Heart left ventricle (tissue), 16 donors: ENCODE results near the gene SH3PXD2A. TPM values are rescaled to one million over a fixed set of nuclear protein-coding genes. Genes with fewer than 3 reads are reported as not detected.
"Not testable (repeated sequence)": the region's sequence is repeated elsewhere in the genome, so short reads cannot be mapped to it uniquely, and the experiment has no call there.

Experiments
- ATAC-seq, 4 donors: fragments of 200-7000 bp; cut with Tn5 transposase; one replicate each; pipeline ENCODE4 v1.9.1; 2020 to 2022; ENCODE audit warnings: moderate library complexity in 4 of 4, mild to moderate bottlenecking in 3 of 4, moderate number of reproducible peaks in 1 of 4
- DNase-seq, 5 donors: peaks; one replicate each; pipeline ENCODE4 v3.0.0-alpha.2; 2020
- H3K27ac ChIP-seq, 12 donors: fragments of 200-600 bp; sonication (generic) in 4 of 12; one replicate each; pipeline versions ENCODE4 v1.5.0 to v1.8.0; 2016 to 2022; ENCODE audit warnings: mild to moderate bottlenecking in 2 of 12
- H3K27me3 ChIP-seq, 9 donors: fragments of 200-600 bp; sonication (generic) in 2 of 9; one replicate each; pipeline versions ENCODE4 v1.5.1 to v1.8.0; 2016 to 2022; ENCODE audit warnings: mild to moderate bottlenecking in 3 of 9
- H3K36me3 ChIP-seq, 9 donors: fragments of 200-600 bp; sonication (generic) in 2 of 9; one replicate each; pipeline versions ENCODE4 v1.5.0 to v1.8.0; 2018 to 2022; ENCODE audit warnings: mild to moderate bottlenecking in 2 of 9
- H3K4me1 ChIP-seq, 12 donors: fragments of 200-600 bp; sonication (generic) in 4 of 12; one replicate each; pipeline versions ENCODE4 v1.5.0 to v1.8.0; 2016 to 2022; ENCODE audit warnings: mild to moderate bottlenecking in 3 of 12
- H3K4me3 ChIP-seq, 12 donors: fragments of 200-600 bp; sonication (generic) in 4 of 12; one replicate each; pipeline versions ENCODE4 v1.5.0 to v1.8.0; 2017 to 2022; ENCODE audit warnings: mild to moderate bottlenecking in 9 of 12, moderate library complexity in 4 of 12
- H3K9me3 ChIP-seq, 12 donors: fragments of 200-600 bp; sonication (generic) in 4 of 12; one replicate each; pipeline versions ENCODE4 v1.5.0 to v1.8.0; 2016 to 2022; ENCODE audit warnings: mild to moderate bottlenecking in 1 of 12
- POLR2A ChIP-seq, 2 donors: fragments of 450-650 bp; IDR thresholded peaks; one replicate each; pipeline ENCODE4 v1.6.1; 2017; ENCODE audit warnings: antibody characterized with exemption in 2 of 2, mild to moderate bottlenecking in 2 of 2, moderate library complexity in 2 of 2
- WGBS, 4 donors: extraction: QIAGEN DNeasy Blood & Tissue Kit in 2 of 4; methylation state at CpG; one replicate each; pipeline versions ENCODE4 v1.1.5 to v1.1.7; 2013 to 2018; 5-methylcytosine and 5-hydroxymethylcytosine counted together
- intact Hi-C, 10 donors: fragments of 100-400 bp; cut with DNase I; formaldehyde crosslinking; loops; one replicate each; pipeline versions ENCODE4 v1.11.1 to v1.14.2; 2022
- polyA plus RNA-seq, 2 donors: library from polyadenylated mRNA; stranded (reverse); fragments of 200-250 nt; gene quantifications; one replicate each; pipeline ENCODE4 v1.2.3, GENCODE V29; 2013
- total RNA-seq, 9 donors: library from RNA; depleted of rRNA in 2 of 9; stranded (reverse); fragments of >200 nt in 2 of 9; fragmentation: NEBNext Ultra II Directional in 3 of 9; extraction: Animal tissue kit (Norgen Biotek cat#: 25700) in 3 of 9; gene quantifications; one replicate each; pipeline versions ENCODE4 v1.1.0 to v1.2.4, GENCODE V29; 2016 to 2023
- TF ChIP-seq, protein P1 (sequence below), 12 donors: fragments of 200-600 bp; sonication (generic) in 4 of 12; IDR thresholded peaks; one replicate each; pipeline versions ENCODE4 v1.5.0 to v1.8.0; 2018 to 2022; ENCODE audit warnings: antibody characterized with exemption in 12 of 12, mild to moderate bottlenecking in 5 of 12
- donor health status: ischemic (EF 13 %, LVEDD 7.1; RV severe dilation, severe dysfunction).
- donor health status: healthy with polysubstance abuse.
- donor health status: DM: no; HTN: yes; CAD: no.
- donor health status: DM: no; HTN: no; CAD: no.
- donor health status: ischemic (EF 25% LVEDD 6.9; RV normal size, moderate dysfunction).
- donor health status: ischemic (EF 25% LVEDD 5.7; RV mildly dilated, moderate dysfunction).
- donor health status: healthy.
- donor health status: DM: yes; HTN: yes; CAD: no.
- donor health status: ischemic (EF 35%, LVEDD 5.7; RV mildly dilated, moderate dysfunction).
- donor health status: nonischemic (EF 11% LVEDD 7.7; RV severe dilation, severe dysfunction).
- donor health status: DM: yes; HTN: yes; CAD: no.
- donor health status: PGD.
- donor health status: ischemic (EF 29% LVEDD 5.4; RV normal size, mild dysfunction).
- donor health status: nonischemic (EF 23%, LVEDD 6.1; RV moderate dilation, normal function).

SH3PXD2A gene
- total and polyA plus RNA-seq, 11 donors, result 11.8 to 43.4 (median 31.1) TPM

DNA sequence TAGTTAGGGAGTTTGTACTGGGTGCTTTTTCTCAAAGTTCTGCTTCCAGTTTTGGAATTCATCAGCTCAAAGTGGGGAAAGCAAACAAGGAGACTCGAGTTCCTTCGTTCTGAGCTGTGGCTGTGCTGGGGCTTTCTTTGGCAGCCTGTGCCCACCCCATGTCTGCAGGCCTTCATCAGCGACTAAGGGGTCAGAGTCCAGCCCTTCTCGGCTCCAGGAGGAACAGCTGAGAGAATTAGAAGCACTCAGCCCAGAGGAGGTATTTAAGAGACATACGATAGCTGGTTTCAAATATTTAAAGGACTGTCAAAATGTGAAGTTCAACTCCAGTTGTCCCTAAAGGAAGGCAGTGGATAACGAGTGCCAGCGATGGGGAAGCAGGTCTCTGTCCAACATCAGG lies 41.3 kb downstream of the SH3PXD2A start:
- Histone ChIP-seq H3K4me1 (peaks cover 0 to 43% (median 21%) of the 10 kb centered on the region in 12 donors), H3K9me3 (no peaks in the 10 kb centered on the region), H3K4me3 (no peak overlapping the region), H3K27me3 (no peaks in the 10 kb centered on the region), H3K36me3 (no peaks in the 10 kb centered on the region), H3K27ac (no peak overlapping the region)
- ATAC-seq, result no peak
- WGBS, 4 donors, result 80 to 85% (median 83%) methylated on average over 7 of the region's 7 CpGs
- no peak for DNase-seq
- intact Hi-C loops, result no loop called here
- TF ChIP-seq, protein P1, sequence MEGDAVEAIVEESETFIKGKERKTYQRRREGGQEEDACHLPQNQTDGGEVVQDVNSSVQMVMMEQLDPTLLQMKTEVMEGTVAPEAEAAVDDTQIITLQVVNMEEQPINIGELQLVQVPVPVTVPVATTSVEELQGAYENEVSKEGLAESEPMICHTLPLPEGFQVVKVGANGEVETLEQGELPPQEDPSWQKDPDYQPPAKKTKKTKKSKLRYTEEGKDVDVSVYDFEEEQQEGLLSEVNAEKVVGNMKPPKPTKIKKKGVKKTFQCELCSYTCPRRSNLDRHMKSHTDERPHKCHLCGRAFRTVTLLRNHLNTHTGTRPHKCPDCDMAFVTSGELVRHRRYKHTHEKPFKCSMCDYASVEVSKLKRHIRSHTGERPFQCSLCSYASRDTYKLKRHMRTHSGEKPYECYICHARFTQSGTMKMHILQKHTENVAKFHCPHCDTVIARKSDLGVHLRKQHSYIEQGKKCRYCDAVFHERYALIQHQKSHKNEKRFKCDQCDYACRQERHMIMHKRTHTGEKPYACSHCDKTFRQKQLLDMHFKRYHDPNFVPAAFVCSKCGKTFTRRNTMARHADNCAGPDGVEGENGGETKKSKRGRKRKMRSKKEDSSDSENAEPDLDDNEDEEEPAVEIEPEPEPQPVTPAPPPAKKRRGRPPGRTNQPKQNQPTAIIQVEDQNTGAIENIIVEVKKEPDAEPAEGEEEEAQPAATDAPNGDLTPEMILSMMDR (IDR thresholded peaks at IDR 0.05), result no peak
- TF ChIP-seq POLR2A (IDR thresholded peaks at IDR 0.05), result no peak

DNA sequence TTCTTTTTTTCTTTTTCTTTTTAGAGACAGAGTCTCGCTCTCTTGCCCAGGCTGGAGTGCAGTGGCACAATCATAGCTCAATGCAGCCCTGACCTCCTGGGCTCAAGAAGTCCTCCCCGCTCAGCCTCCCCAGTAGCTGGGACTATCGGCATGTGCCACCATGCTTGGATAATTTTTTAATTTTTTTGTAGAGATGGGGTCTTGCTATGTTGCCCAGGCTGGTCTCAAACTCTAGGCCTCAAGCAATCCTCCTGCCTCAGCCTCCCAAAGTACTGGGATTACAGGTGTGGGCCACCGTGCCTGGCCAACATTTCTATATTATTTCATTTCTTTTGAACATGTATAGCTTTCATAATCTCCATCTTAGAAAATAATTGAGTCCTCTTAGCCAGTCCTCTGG lies 42.1 kb downstream of the SH3PXD2A start:
- ATAC-seq, H3K27me3 ChIP-seq, H3K36me3 ChIP-seq, DNase-seq, H3K27ac ChIP-seq, H3K9me3 ChIP-seq, intact Hi-C loops, H3K4me3 ChIP-seq: not testable (repeated sequence)
- H3K4me1 ChIP-seq, result peaks cover 0 to 43% (median 20%) of the 10 kb centered on the region in 12 donors
- WGBS, 4 donors, result 95 to 98% (median 97%) methylated on average over 4 of the region's 4 CpGs

DNA sequence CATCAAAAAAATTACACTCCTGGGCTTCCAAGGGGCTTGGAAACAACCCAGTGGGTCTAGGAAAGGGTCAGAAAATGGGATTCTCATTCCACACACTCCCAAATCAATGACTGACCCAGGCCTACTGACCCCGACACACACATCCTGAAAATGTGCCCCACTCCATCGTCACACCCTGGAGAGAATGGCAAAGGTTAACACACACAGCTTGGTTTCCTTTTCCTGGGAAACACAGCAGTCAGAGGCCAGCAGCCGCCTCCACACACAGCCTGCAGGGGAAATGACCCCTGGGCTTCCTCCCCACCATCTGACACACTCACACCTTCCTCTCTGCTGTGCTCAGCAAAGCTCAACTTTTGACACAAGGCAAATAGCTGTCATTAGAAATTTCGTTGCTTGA lies 42.9 kb downstream of the SH3PXD2A start:
- TF ChIP-seq POLR2A (IDR thresholded peaks at IDR 0.05), result no peak
- TF ChIP-seq, protein P1 (IDR thresholded peaks at IDR 0.05), result no peak
- peak in 3 of 4 donors; percentile 32 to 67 (median 54) for ATAC-seq
- H3K9me3 ChIP-seq, result no peaks in the 10 kb centered on the region
- 54 to 67% (median 62%) methylated on average over 4 of the region's 4 CpGs for WGBS, 4 donors
- peaks cover 0 to 47% (median 21%) of the 10 kb centered on the region in 12 donors for H3K4me1 ChIP-seq
- no peak overlapping the region for H3K27ac ChIP-seq
- no peaks in the 10 kb centered on the region for H3K36me3 ChIP-seq
- peak in 1 of 5 donors; percentile 33 for DNase-seq
- H3K27me3 ChIP-seq, result no peaks in the 10 kb centered on the region
- no peak overlapping the region for H3K4me3 ChIP-seq
- intact Hi-C loops, result no loop called here

DNA sequence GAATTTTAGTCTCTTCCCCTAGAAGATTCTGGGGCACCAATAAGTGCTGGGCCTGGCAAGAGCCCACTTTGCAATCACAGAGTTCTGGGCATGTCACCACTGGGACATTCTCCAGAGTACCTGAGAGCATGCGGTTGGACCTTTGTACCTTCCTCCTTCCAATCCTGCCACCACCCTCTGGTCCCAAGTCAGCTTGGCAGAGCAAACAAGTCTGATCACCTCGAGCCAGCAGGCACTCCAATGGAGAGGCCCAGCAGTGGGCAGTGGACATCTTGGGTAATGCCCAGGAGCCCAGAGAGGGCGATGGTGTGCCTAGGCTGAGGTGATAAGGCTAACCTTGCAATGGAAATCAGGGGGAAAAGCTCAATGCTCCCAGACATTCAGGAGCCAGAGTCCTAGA lies 43.4 kb downstream of the SH3PXD2A start:
- Histone ChIP-seq H3K27me3 (no peaks in the 10 kb centered on the region), H3K4me3 (no peak overlapping the region), H3K36me3 (no peaks in the 10 kb centered on the region), H3K9me3 (no peaks in the 10 kb centered on the region), H3K27ac (no peak overlapping the region), H3K4me1 (peaks cover 0 to 51% (median 22%) of the 10 kb centered on the region in 12 donors)
- TF ChIP-seq POLR2A (IDR thresholded peaks at IDR 0.05), result no peak
- TF ChIP-seq, protein P1 (IDR thresholded peaks at IDR 0.05), result no peak
- intact Hi-C loops, result no loop called here
- ATAC-seq (peak in 2 of 4 donors; percentile 24 to 36), DNase-seq (no peak)
- WGBS, 4 donors, result 53 to 63% (median 58%) methylated on average over 3 of the region's 3 CpGs

DNA sequence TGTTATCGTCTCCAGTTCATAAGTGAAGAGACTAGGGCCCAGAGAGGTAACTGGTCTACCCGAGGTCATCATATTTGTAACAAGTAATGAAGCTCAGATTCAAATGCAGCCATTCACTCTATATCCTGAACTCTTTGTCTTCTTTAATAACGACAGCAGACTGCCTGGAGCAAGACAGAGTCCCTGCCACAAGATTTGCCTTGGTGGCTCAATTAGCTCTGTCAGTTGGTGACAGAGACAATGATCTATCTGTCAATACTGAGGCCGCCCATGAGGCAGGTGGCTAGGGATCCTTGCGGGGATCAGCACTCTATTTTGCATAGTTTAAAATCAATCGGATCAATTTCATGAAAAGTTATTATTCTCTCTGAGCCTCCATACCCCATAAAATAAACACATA lies 43.9 kb downstream of the SH3PXD2A start:
- DNase-seq (no peak), ATAC-seq (no peak)
- H3K27ac ChIP-seq, result peak overlapping the region in 2 of 12 donors; percentile 4 to 12
- H3K27me3 ChIP-seq, result no peaks in the 10 kb centered on the region
- H3K9me3 ChIP-seq, result no peaks in the 10 kb centered on the region
- no peaks in the 10 kb centered on the region for H3K36me3 ChIP-seq
- no peak for TF ChIP-seq POLR2A (IDR thresholded peaks at IDR 0.05)
- TF ChIP-seq, protein P1 (IDR thresholded peaks at IDR 0.05), result no peak
- intact Hi-C loops, result no loop called here
- H3K4me3 ChIP-seq, result no peak overlapping the region
- H3K4me1 ChIP-seq, result peaks cover 0 to 54% (median 22%) of the 10 kb centered on the region in 12 donors
- WGBS, 4 donors, result 87 to 93% (median 89%) methylated on average over 6 of the region's 6 CpGs
